ENCODE data around the gene TDP1. TPM values are rescaled to one million over a fixed set of nuclear protein-coding genes. Genes with fewer than 3 reads are reported as not detected.

Gene TDP1
- total and polyA plus RNA-seq, 7 experiments from 2014 or later: 39.0 to 69.2 (median 62.3) TPM

DNA sequence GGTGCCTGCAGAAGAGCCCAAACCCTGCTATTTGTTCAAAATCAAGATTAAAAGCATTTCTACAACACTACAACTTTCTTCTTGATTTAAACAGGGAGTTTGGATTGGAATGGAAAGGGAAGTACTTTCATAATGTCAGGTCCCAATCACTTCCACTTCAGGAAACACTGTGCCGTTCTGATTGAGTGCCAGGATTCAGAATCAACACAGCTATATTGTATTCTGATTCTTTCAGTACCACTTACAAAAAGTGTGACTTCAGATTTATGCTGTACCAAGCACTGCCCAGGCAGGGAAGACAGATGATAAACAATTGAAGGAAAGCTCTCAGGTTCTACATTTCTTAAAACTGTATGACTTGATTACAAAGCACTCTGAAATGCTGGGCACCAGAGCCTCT is 3.2 kb downstream of the TDP1 start:
- peaks cover 39 to 82% (median 78%) of the 10 kb centered on the region in 7 donors for H3K4me1 Mint-ChIP-seq
- intact Hi-C loops (cut with micrococcal nuclease): loop anchor here (10.0 kb wide), 5 partner anchors 866 to 1964 kb away; partner anchors contain the start of genes GALC (in 1 of the 2), PPP4R3A (in 1 of the 2), RPS6KA5 (in 1 of the 2) and SPATA7 (in 1 of the 2)
- H3K27ac Mint-ChIP-seq: peak overlapping the region in 3 of 9 donors; percentile 13 to 42 (median 17)
- H3K27me3 Mint-ChIP-seq: no peaks in the 10 kb centered on the region
- H3K4me3 ChIP-seq (ENCODE audit: low read length): no peak overlapping the region
- DNase-seq (no peak), ATAC-seq (no peak)
- H3K36me3 Mint-ChIP-seq: peaks cover 11 to 44% (median 27%) of the 10 kb centered on the region in 5 donors
- no peaks in the 10 kb centered on the region for H3K27me3 ChIP-seq (ENCODE audit: control insufficient read depth in 2 of 2, insufficient read depth in 2 of 2, low read length in 2 of 2)
- H3K9me3 ChIP-seq (ENCODE audit: control insufficient read depth in 2 of 3, low read length in 3 of 3): no peaks in the 10 kb centered on the region
- peak overlapping the region in 4 of 10 donors; percentile 14 to 53 (median 31) for H3K4me3 Mint-ChIP-seq
- POLR2A ChIA-PET: no interaction called here
- CTCF ChIA-PET: interaction anchor here (1.1 to 4.5 kb wide), 2 partner anchors 15 to 22 kb away, joined by 3 to 17 read pairs; no protein-coding TSS in a partner anchor
- peaks cover 0 to 16% (median 0%) of the 10 kb centered on the region in 3 experiments for H3K36me3 ChIP-seq (ENCODE audit: control insufficient read depth in 2 of 3, insufficient read depth in 3 of 3, low read length in 3 of 3)
- H3K27ac ChIP-seq (ENCODE audit: low read depth, low read length): peak overlapping the region; percentile 4
- H3K9me3 Mint-ChIP-seq: no peaks in the 10 kb centered on the region
- peaks cover 35 to 45% of the 10 kb centered on the region in 2 donors for H3K4me1 ChIP-seq (ENCODE audit: control insufficient read depth in 2 of 2, insufficient read depth in 2 of 2, low read length in 2 of 2)

DNA sequence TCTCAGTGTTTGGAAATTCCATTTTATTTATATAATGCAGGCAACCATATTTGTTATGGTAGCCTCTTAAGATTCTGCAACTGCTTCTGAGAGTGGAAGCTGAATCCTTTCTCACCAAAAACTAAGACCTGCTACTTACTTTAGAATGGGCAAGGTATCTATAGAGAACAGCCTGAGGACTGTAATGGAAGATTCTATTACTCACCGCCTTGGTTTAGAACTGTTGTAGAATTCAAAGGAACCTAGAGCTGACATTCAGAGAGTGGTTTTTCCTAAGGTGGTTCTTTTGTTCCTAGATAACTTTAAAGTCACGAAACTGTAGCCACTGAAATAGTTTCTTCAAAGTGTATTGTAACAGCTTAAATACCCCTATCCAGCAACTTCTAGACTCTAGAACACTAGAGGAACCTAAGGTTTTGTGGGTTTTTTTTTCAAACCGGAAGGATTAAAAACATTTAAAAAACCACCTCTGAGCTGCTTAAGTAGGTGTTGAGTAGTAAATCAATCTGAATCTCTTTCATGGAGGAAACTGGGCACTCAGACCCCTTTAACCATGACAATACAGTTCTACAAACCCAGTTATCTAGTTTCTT is 4.2 kb downstream of the TDP1 start:
- H3K4me1 Mint-ChIP-seq: peaks cover 42 to 81% (median 78%) of the 10 kb centered on the region in 7 donors
- no peaks in the 10 kb centered on the region for H3K9me3 Mint-ChIP-seq
- no peaks in the 10 kb centered on the region for H3K27me3 Mint-ChIP-seq
- H3K36me3 ChIP-seq (ENCODE audit: control insufficient read depth in 2 of 3, insufficient read depth in 3 of 3, low read length in 3 of 3): peaks cover 0 to 23% (median 0%) of the 10 kb centered on the region in 3 experiments
- no peaks in the 10 kb centered on the region for H3K9me3 ChIP-seq (ENCODE audit: control insufficient read depth in 2 of 3, low read length in 3 of 3)
- H3K27ac ChIP-seq (ENCODE audit: low read depth, low read length): peak overlapping the region; percentile 47
- H3K4me1 ChIP-seq (ENCODE audit: control insufficient read depth in 2 of 2, insufficient read depth in 2 of 2, low read length in 2 of 2): peaks cover 35 to 45% of the 10 kb centered on the region in 2 donors
- POLR2A ChIA-PET: no interaction called here
- no peaks in the 10 kb centered on the region for H3K27me3 ChIP-seq (ENCODE audit: control insufficient read depth in 2 of 2, insufficient read depth in 2 of 2, low read length in 2 of 2)
- peak overlapping the region; percentile 5 to 79 (median 68) for H3K4me3 Mint-ChIP-seq
- CTCF ChIA-PET: interaction anchor here (1.1 to 4.5 kb wide), 4 partner anchors 11 to 21 kb away, joined by 3 to 17 read pairs (median 5); no protein-coding TSS in a partner anchor
- ATAC-seq: peak; percentile 8
- peak in 7 of 9 donors; percentile 31 to 61 (median 44) for DNase-seq
- H3K4me3 ChIP-seq (ENCODE audit: low read length): no peak overlapping the region
- peaks cover 11 to 51% (median 36%) of the 10 kb centered on the region in 5 donors for H3K36me3 Mint-ChIP-seq
- H3K27ac Mint-ChIP-seq: peak overlapping the region; percentile 23 to 92 (median 77)
- intact Hi-C loops (cut with micrococcal nuclease): loop anchor here (10.0 kb wide), 6 partner anchors 865 to 1965 kb away; partner anchors contain the start of genes EML5 (in 1 of the 2), GALC (in 1 of the 2), PPP4R3A (in 1 of the 2) and RPS6KA5 (in 1 of the 2)

DNA sequence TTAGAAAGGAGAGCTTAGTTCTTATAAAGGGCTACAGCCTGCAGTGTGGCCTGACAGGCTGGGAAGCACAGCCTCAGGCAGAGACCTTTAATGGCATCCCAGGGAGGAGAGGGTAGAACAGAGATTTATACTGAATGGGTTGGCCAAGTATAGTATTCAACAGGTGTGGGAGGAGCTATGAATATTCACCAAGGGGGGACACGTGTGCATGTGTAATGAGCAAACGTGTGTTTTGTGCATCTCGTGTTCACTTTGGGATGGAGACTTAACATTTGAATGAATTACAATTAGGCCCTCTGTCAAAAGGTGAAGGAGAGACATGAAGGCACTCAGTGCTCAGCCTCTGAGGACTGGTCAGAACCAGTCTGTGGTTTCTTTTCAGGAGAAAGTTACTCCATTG is 5.2 kb downstream of the TDP1 start:
- Histone ChIP-seq H3K9me3 (ENCODE audit: control insufficient read depth in 2 of 3, low read length in 3 of 3) (no peaks in the 10 kb centered on the region), H3K36me3 (ENCODE audit: control insufficient read depth in 2 of 3, insufficient read depth in 3 of 3, low read length in 3 of 3) (peaks cover 0 to 25% (median 0%) of the 10 kb centered on the region in 3 experiments), H3K4me3 (ENCODE audit: low read length) (no peak overlapping the region), H3K4me1 (ENCODE audit: control insufficient read depth in 2 of 2, insufficient read depth in 2 of 2, low read length in 2 of 2) (peaks cover 35 to 45% of the 10 kb centered on the region in 2 donors), H3K27me3 (ENCODE audit: control insufficient read depth in 2 of 2, insufficient read depth in 2 of 2, low read length in 2 of 2) (no peaks in the 10 kb centered on the region), H3K27ac (ENCODE audit: low read depth, low read length) (no peak overlapping the region)
- DNase-seq: no peak
- intact Hi-C loops (cut with micrococcal nuclease): loop anchor here in 1 of 2 donors (10.0 kb wide), 1 partner anchor 1166 kb away; the partner anchor contains the start of gene EML5
- Mint-ChIP-seq H3K27ac (peak overlapping the region in 4 of 9 donors; percentile 68 to 92 (median 86)), H3K4me1 (peaks cover 45 to 88% (median 81%) of the 10 kb centered on the region in 7 donors), H3K9me3 (no peaks in the 10 kb centered on the region), H3K27me3 (no peaks in the 10 kb centered on the region), H3K4me3 (peak overlapping the region; percentile 35 to 79 (median 56)), H3K36me3 (peaks cover 11 to 59% (median 38%) of the 10 kb centered on the region in 5 donors)
- ATAC-seq: no peak
- CTCF ChIA-PET: interaction anchor here (1.0 to 1.4 kb wide), 3 partner anchors 10 to 22 kb away, joined by 3 to 5 read pairs (median 5); no protein-coding TSS in a partner anchor
- POLR2A ChIA-PET: no interaction called here

DNA sequence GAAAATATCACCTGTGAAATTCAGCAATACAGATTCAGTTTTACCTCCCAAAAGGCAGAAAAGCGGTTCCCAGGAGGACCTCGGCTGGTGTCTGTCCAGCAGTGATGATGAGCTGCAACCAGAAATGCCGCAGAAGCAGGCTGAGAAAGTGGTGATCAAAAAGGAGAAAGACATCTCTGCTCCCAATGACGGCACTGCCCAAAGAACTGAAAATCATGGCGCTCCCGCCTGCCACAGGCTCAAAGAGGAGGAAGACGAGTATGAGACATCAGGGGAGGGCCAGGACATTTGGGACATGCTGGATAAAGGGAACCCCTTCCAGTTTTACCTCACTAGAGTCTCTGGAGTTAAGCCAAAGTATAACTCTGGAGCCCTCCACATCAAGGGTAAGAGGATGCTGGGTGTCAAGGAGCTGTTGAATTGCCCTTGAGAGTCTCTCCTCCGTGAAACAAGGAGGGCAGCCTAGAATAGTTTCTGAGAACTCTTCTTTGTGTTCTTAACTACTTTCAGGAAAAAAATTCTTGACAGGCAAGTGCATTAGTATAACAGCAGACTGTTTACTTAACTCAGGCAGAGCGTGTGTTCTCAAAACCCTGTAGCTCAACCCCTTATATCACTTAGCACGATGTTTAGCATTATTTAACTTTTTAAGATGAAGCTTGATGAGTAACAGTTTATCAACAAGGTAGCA is 7.7 kb downstream of the TDP1 start:
- Histone ChIP-seq H3K27me3 (ENCODE audit: control insufficient read depth in 2 of 2, insufficient read depth in 2 of 2, low read length in 2 of 2) (no peaks in the 10 kb centered on the region), H3K9me3 (ENCODE audit: control insufficient read depth in 2 of 3, low read length in 3 of 3) (no peaks in the 10 kb centered on the region), H3K4me1 (ENCODE audit: control insufficient read depth in 2 of 2, insufficient read depth in 2 of 2, low read length in 2 of 2) (peaks cover 20 to 30% of the 10 kb centered on the region in 2 donors), H3K27ac (ENCODE audit: low read depth, low read length) (no peak overlapping the region), H3K4me3 (ENCODE audit: low read length) (no peak overlapping the region), H3K36me3 (ENCODE audit: control insufficient read depth in 2 of 3, insufficient read depth in 3 of 3, low read length in 3 of 3) (peaks cover 0 to 43% (median 4%) of the 10 kb centered on the region in 3 experiments)
- ChIA-PET POLR2A (interaction anchor here (0.6 kb wide), 1 partner anchor 91 kb away, joined by 3 read pairs; no protein-coding TSS in a partner anchor), CTCF (no interaction called here)
- intact Hi-C loops (cut with micrococcal nuclease): loop anchor here in 1 of 2 donors (10.0 kb wide), 1 partner anchor 1169 kb away; the partner anchor contains the start of gene EML5
- Mint-ChIP-seq H3K36me3 (peaks cover 11 to 64% (median 39%) of the 10 kb centered on the region in 5 donors), H3K27me3 (no peaks in the 10 kb centered on the region), H3K9me3 (no peaks in the 10 kb centered on the region), H3K27ac (peak overlapping the region in 1 of 9 donors; percentile 66), H3K4me3 (no peak overlapping the region), H3K4me1 (peaks cover 32 to 69% (median 58%) of the 10 kb centered on the region in 7 donors)
- no peak for ATAC-seq
- DNase-seq: no peak

DNA sequence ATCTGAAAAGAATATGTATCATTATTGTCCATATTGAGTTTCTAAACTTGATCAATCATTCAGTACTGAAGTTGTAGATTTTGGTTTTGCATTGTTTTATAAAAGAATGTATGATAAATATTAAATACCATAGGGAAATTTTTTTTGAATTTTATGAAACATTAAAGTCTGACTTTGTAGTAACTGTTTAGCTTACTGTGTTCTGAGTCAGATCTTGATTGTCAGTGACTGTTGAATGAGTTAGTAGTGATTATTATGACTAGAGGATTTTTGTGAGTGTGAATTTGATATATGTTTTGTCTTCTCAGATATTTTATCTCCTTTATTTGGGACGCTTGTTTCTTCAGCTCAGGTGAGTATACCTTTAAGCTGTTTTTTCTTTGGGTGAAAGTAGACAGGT is 10.1 kb downstream of the TDP1 start:
- Mint-ChIP-seq H3K9me3 (no peaks in the 10 kb centered on the region), H3K36me3 (peaks cover 11 to 75% (median 42%) of the 10 kb centered on the region in 5 donors), H3K27ac (no peak overlapping the region), H3K4me1 (peaks cover 23 to 48% (median 38%) of the 10 kb centered on the region in 7 donors), H3K27me3 (no peaks in the 10 kb centered on the region), H3K4me3 (no peak overlapping the region)
- ChIA-PET POLR2A (interaction anchor here (1.6 kb wide), 1 partner anchor 10 kb away, joined by 4 read pairs; the partner anchor contains the start of gene TDP1), CTCF (interaction anchor here (1.0 to 1.4 kb wide), 2 partner anchors 10 to 12 kb away, joined by 4 to 6 read pairs; partner anchors contain the start of gene TDP1)
- H3K27ac ChIP-seq (ENCODE audit: low read depth, low read length): no peak overlapping the region
- no peak for DNase-seq
- peaks cover 5 to 9% of the 10 kb centered on the region in 2 donors for H3K4me1 ChIP-seq (ENCODE audit: control insufficient read depth in 2 of 2, insufficient read depth in 2 of 2, low read length in 2 of 2)
- no peak for ATAC-seq
- no peaks in the 10 kb centered on the region for H3K27me3 ChIP-seq (ENCODE audit: control insufficient read depth in 2 of 2, insufficient read depth in 2 of 2, low read length in 2 of 2)
- H3K36me3 ChIP-seq (ENCODE audit: control insufficient read depth in 2 of 3, insufficient read depth in 3 of 3, low read length in 3 of 3): peaks cover 0 to 52% (median 4%) of the 10 kb centered on the region in 3 experiments
- H3K4me3 ChIP-seq (ENCODE audit: low read length): no peak overlapping the region
- intact Hi-C loops (cut with micrococcal nuclease): loop anchor here in 1 of 2 donors (10.0 kb wide), 1 partner anchor 1171 kb away; the partner anchor contains the start of gene EML5
- H3K9me3 ChIP-seq (ENCODE audit: control insufficient read depth in 2 of 3, low read length in 3 of 3): no peaks in the 10 kb centered on the region
